Epithelial cell of proximal tubule (primary cell): ENCODE results near the gene HOXB1. TPM values are rescaled to one million over a fixed set of nuclear protein-coding genes. Genes with fewer than 3 reads are reported as not detected.

Experiments
- DNase-seq: peaks from one replicate; pipeline ENCODE4 v3.0.0-alpha.2; 2011; ENCODE audit warnings: low read depth
- H3K4me3 ChIP-seq: 2 replicates; pipeline ENCODE4 v1.5.1; 2011; ENCODE audit warnings: low read depth, mild to moderate bottlenecking, low read length
- CTCF ChIP-seq: conservative IDR thresholded peaks from 2 replicates; pipeline ENCODE4 v1.5.1; 2012; ENCODE audit warnings: low read depth, mild to moderate bottlenecking, low read length
- total RNA-seq: library from RNA; depleted of rRNA; stranded (reverse); fragments of >200 nt; gene quantifications from 2 replicates; pipeline ENCODE4 v1.2.3, GENCODE V29; 2015

The HOXB1 gene
- total RNA-seq, 1 donor from 2014 or later, result not detected

- peak overlapping the region; percentile 74 for H3K4me3 ChIP-seq
- no peak for TF ChIP-seq CTCF
- no peak for DNase-seq
Observed at GRCh38 chr17:48576479-48577309, 45.9 kb upstream of the HOXB1 start.

- no peak for TF ChIP-seq CTCF
- no peak for DNase-seq
- H3K4me3 ChIP-seq, result peak overlapping the region; percentile 23
Observed at GRCh38 chr17:48575673-48576478, 45.1 kb upstream of the HOXB1 start.

GRCh38 chr17:48575066-48575582 lies 44.3 kb upstream of the HOXB1 start:
- H3K4me3 ChIP-seq, result peak overlapping the region; percentile 23
- DNase-seq, result no peak
- TF ChIP-seq CTCF, result no peak

GRCh38 chr17:48574505-48575065 lies 43.8 kb upstream of the HOXB1 start:
- no peak for TF ChIP-seq CTCF
- DNase-seq, result no peak
- H3K4me3 ChIP-seq, result peak overlapping the region; percentile 23

- no peak for DNase-seq
- H3K4me3 ChIP-seq, result peak overlapping the region; percentile 43
- TF ChIP-seq CTCF, result no peak
Observed at GRCh38 chr17:48571826-48572417, 41.1 kb upstream of the HOXB1 start.

GRCh38 chr17:48571024-48571818 lies 40.4 kb upstream of the HOXB1 start:
- H3K4me3 ChIP-seq, result peak overlapping the region; percentile 43
- TF ChIP-seq CTCF, result no peak

More at GRCh38 chr17:48571024-48571818, 40.4 kb upstream of the HOXB1 start:
- no peak for DNase-seq
